ENCODE results near the gene RGP1.

The RGP1 gene

GRCh38 chr9:35778496-35778895 is 29.4 kb downstream of the RGP1 start:
- no peak for DNase-seq

DNA sequence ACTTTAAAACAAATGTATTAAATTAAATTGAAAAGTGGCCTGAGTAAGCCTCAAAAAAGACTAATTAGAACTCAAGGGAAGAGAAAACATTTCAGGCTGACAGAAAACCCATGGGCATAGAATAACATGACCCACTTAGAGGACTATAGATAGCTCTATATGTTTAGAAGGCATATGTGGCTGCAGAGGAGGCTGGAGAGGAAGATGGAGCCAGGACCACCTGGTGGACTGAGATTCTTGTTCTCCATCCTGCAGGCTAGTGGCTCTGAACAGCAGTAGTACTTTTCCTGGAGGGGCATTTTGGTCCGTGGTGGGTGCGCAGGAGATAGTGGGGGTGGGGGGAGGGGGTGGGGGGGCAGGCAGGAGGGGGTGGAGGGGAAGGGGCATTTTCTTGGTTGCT is 32.0 kb downstream of the RGP1 start:
- no peak for DNase-seq

GRCh38 chr9:35783418-35783817 is 34.3 kb downstream of the RGP1 start:
- DNase-seq, result no peak

GRCh38 chr9:35789541-35789940 is 40.5 kb downstream of the RGP1 start:
- DNase-seq, result no peak

- DNase-seq, result no peak
Observed at GRCh38 chr9:35790025-35790384, 40.9 kb downstream of the RGP1 start.

- DNase-seq, result peak; percentile 56
Observed at GRCh38 chr9:35790385-35791296, 41.6 kb downstream of the RGP1 start.

DNA sequence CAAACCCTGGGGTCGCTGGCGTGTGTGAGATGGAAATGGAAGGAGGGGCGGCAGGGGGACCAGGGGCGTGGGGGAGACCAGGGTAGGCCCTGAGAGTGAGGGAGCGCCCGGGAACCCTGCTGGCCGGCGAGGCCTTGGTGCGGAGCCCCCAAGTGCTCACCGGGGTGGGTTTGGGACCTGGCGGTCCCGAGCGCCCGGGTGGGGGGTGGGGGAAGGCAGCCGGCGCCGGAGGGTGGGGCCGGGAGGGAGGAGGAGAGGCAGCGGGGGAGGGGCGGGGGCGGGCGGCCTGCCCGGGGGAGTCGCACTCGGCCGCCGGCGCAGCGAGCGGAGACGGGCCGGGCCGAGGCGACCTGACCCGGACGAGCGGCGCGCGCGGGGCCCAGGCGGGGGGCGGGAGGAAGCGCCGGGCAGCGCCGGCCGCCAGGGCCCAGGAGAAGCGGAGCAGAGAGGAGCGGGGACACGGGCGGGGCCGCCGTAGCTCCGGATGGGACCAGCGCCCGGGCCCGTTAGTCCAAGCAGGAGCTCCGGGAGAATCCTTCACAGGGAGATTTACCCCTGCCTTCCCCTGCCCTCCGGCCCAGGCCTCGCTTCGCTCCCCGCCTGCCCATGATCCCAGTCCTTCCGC is 42.3 kb downstream of the RGP1 start, which contains the start of gene NPR2:
TSS of gene NPR2 (plus strand) at position 295 of the 625 bp plus-strand sequence. CDS start 818 bp downstream, outside the sequence.
- DNase-seq, result no peak

DNA sequence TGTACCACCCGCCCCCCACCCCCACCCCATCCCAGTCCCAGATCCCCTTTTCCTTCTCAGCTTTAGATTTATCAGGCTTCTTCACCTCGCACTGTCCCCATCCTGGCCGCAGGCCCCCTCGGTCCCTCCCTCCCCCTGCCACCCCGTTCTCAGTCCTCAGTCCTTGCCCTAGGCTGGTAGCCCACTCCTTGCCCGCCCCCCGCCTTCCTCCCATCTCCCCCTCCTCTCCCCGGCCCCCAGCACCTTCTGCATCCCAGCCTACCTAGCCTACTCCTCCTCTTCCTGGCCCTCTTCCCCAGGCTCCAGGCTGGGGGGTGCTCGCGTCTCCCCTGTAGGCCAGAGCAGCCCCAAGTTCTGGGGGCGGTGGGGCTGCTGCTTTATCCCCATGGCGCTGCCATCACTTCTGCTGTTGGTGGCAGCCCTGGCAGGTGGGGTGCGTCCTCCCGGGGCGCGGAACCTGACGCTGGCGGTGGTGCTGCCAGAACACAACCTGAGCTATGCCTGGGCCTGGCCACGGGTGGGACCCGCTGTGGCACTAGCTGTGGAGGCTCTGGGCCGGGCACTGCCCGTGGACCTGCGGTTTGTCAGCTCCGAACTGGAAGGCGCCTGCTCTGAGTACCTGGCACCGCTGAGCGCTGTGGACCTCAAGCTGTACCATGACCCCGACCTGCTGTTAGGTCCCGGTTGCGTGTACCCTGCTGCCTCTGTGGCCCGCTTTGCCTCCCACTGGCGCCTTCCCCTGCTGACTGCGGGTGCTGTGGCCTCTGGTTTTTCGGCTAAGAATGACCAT is 43.1 kb downstream of the RGP1 start:
- DNase-seq, result no peak

- no peak for DNase-seq
Observed at GRCh38 chr9:35792826-35793225, 43.7 kb downstream of the RGP1 start.

- no peak for DNase-seq
Observed at GRCh38 chr9:35793461-35793860, 44.4 kb downstream of the RGP1 start.

GRCh38 chr9:35795695-35796094 is 46.6 kb downstream of the RGP1 start:
- no peak for DNase-seq

- no peak for DNase-seq
Observed at GRCh38 chr9:35797311-35798109, 48.4 kb downstream of the RGP1 start.

DNA sequence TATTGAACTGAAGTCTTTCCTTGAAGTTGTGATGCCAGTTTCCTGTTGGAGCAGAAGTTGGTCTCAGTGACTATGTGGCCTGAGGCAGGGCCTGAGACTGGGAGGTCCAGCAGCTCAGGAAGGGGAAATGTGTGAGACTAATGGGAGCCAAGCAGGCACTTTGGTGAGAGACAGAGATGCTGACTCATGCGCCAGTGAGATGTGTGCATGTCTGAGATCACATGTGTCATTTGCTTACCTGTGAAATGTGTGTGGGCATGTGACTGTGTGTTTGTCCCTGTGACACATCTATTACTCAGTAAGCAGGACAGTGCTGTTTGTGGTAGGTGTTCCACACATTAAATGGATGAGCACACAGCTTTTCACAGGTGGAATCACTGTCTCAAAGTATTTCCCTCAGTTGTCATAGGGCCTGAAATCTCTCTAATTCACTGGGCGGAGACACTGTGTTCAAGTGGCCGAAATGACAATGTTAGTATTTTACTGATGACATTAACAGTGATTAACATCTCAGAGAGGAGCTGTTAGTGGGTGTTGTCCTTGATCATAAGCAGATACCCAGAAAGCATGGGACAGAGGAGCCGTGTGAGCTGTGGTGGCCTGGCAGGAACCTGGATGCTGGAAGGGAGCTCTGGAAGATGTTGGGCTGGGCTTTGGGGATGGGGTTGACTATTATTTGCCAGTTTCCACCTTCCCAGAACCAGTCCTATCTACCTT is 49.7 kb downstream of the RGP1 start:
- DNase-seq, result no peak

DNA sequence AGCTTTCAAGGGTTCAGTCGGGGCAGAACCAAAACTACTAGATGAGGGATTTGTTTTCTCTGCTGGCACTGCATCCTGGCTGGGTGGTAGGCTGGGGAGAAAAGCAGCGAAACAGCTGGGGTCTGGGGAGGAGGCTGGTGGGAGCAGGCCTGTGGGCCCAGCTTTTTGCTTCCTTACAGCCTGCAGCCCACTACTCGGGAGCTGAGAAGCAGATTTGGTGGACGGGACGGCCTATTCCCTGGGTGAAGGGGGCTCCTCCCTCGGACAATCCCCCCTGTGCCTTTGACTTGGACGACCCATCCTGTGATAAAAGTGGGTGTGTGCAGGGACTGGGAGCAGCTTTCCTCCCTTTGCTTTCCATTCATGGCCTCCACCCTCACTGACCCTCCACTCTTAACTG is 51.4 kb downstream of the RGP1 start:
- no peak for DNase-seq

DNA sequence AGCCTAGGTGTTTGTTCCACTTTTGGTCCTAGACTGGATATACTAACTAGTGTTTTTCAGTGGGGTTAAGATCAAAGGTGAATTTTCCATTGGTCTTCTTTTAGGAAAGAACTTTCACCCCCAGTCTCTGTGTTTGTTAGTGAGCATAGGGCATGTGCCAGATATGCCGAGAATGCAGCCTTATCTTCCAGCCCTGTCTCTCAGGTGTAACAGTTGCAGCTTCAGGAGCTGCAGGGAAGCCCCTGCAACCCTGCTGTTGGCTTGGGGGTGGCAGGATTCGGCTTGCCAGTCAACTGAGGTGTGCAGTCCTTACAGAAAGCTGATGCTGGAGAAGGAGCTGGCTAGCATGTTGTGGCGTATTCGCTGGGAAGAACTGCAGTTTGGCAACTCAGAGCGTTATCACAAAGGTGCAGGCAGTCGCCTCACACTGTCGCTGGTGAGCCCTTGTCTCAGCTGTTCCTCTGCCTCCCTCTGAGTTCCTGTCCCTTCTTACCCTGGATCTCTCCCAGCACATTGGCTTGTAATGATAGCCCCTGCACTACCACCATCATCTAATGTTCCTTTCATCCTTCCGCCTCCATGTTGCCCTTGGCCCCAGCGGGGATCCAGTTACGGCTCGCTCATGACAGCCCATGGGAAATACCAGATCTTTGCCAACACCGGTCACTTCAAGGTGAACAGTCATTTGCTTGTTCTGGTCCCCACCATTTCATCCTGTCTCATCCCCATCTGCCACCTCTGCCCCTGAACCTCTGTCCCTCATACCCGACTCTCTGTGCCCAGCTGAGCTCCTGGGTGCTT is 52.4 kb downstream of the RGP1 start:
- DNase-seq, result no peak

- DNase-seq, result no peak
Observed at GRCh38 chr9:35806101-35806500, 57.0 kb downstream of the RGP1 start.
